HG03354 (cell line): ENCODE measurements around the gene HOXA4.

ENCODE experiments used
- ATAC-seq: cut with Tn5 transposase; IDR thresholded peaks from one replicate; pipeline ENCODE4 v1.9.1; 2021; ENCODE audit warnings: mild to moderate bottlenecking; ENCODE audit not compliant: unreplicated experiment, poor library complexity, severe bottlenecking

The HOXA4 gene

DNA sequence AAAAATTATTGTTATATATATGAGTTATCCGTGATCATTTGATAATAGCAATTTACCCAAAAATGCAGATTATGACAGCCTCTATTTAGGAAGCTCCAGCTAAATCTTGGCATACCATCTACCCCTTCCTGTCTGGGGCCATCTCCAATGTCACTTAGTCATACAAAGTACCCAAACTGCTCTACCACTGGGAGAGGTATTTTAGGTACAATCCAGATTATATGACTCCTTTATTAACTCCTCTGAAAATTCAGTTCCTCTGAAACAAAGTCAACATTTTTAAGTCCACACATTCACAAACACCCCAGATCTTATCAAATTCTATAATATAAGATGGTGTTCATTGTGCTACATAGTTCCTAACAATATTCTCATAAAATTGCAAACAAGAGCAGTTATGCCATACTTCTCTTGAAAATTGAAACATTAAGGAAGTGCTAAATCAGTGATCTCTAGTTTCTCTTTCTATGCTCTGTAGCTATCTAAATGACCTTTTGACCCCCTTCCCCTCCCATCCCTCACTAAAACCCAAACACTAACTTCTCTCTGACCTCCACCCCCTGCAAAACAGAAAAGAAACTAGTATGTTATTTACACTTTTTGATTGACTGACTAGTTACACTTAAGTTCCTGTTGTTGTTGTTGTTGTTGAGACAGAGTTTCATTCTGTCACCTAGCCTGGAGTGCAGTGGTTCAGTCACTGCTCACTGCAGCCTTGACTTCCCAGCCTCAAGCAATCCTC, 51.2 kb downstream of the HOXA4 start:
- peak; percentile 45 for ATAC-seq

DNA sequence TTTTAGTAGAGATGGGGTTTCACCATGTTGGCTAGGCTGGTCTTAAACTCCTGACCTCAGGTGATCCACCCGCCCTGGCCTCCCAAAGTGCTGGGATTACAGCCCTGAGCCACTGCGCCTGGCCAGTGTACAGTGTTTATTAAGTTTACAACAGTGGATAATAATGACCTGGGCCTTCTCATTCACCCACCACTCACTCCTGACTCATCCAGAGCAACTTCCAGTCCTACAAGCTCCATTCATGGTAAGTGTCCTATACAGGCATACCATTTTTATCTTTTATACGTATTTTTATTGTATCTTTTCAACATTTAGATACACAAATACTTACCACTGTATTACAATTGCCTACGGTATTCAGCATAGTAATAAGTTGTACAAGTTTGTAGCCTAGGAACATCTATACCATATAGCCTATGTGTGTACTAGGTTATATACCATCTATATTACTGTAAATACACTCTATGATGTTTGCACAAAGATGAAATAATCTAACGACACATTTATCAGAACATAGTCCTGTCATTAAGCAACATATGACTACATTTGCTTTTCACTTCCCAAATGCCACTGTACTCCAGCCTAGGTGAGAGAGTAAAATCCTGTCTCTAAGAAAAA, 51.8 kb downstream of the HOXA4 start:
- ATAC-seq, result no peak
